H9 (cell line): ENCODE measurements around the gene SYT7. TPM values are rescaled to one million over a fixed set of nuclear protein-coding genes. Genes with fewer than 3 reads are reported as not detected.

Source experiments
- DNase-seq: peaks from one replicate; pipeline ENCODE4 v3.0.0-alpha.2; 2017
- H2AFZ ChIP-seq: one replicate; pipeline ENCODE4 v1.6.1; 2013; ENCODE audit warnings: mild to moderate bottlenecking, low read length, control low read depth, moderate library complexity
- H2AK5ac ChIP-seq: 2 replicates; pipeline ENCODE4 v1.6.1; 2013; ENCODE audit warnings: low read length, control low read depth, mixed read lengths; ENCODE audit not compliant: insufficient read length
- H2BK120ac ChIP-seq: one replicate; pipeline ENCODE4 v1.6.1; 2013; ENCODE audit warnings: low read depth, mild to moderate bottlenecking, low read length, control low read depth, inconsistent platforms; ENCODE audit not compliant: poor library complexity, severe bottlenecking
- H2BK12ac ChIP-seq: 2 replicates; pipeline ENCODE4 v1.6.1; 2013; ENCODE audit warnings: low read length, control low read depth, mixed read lengths, low read depth; ENCODE audit not compliant: insufficient read length
- H2BK15ac ChIP-seq: 2 replicates; pipeline ENCODE4 v1.6.1; 2013; ENCODE audit warnings: low read depth, low read length, control low read depth
- H2BK20ac ChIP-seq: one replicate; pipeline ENCODE4 v1.6.1; 2013; ENCODE audit warnings: low read depth, mild to moderate bottlenecking, low read length, control low read depth, inconsistent platforms; ENCODE audit not compliant: poor library complexity, severe bottlenecking
- H2BK5ac ChIP-seq: 2 replicates; pipeline ENCODE4 v1.6.1; 2013; ENCODE audit warnings: low read length, control low read depth, mixed read lengths; ENCODE audit not compliant: insufficient read length
- H3K14ac ChIP-seq: 2 replicates; pipeline ENCODE4 v1.6.1; 2013; ENCODE audit warnings: low read length, control low read depth; ENCODE audit not compliant: insufficient read depth
- H3K18ac ChIP-seq: 2 replicates; pipeline ENCODE4 v1.6.1; 2013; ENCODE audit warnings: low read depth, mild to moderate bottlenecking, mixed read lengths, low read length, control low read depth; ENCODE audit not compliant: insufficient read length
- H3K23ac ChIP-seq: 2 replicates; pipeline ENCODE4 v1.6.1; 2013; ENCODE audit warnings: low read length, control low read depth, mixed read lengths, low read depth; ENCODE audit not compliant: insufficient read length
- H3K23me2 ChIP-seq: 2 replicates; pipeline ENCODE4 v1.6.1; 2013; ENCODE audit warnings: low read depth, mild to moderate bottlenecking, mixed read lengths, low read length, control low read depth; ENCODE audit not compliant: insufficient read length, poor library complexity, severe bottlenecking
- H3K27ac ChIP-seq: 2 replicates; pipeline ENCODE4 v1.5.1; 2013; ENCODE audit warnings: low read length, control low read depth, mixed read lengths, low read depth; ENCODE audit not compliant: insufficient read length
- H3K27me3 ChIP-seq: 2 replicates; pipeline ENCODE4 v1.6.1; 2013; ENCODE audit warnings: low read length, control low read depth, inconsistent platforms; ENCODE audit not compliant: insufficient read depth
- H3K4ac ChIP-seq: 2 replicates; pipeline ENCODE4 v1.6.1; 2013; ENCODE audit warnings: low read depth, mild to moderate bottlenecking, control low read depth, inconsistent platforms, low read length, moderate library complexity
- H3K4me1 ChIP-seq: 2 replicates; pipeline ENCODE4 v1.6.1; 2013; ENCODE audit warnings: low read length, control low read depth, inconsistent platforms; ENCODE audit not compliant: insufficient read depth
- H3K4me2 ChIP-seq: 2 replicates; pipeline ENCODE4 v1.6.1; 2013; ENCODE audit warnings: low read length, control low read depth, mixed read lengths; ENCODE audit not compliant: insufficient read length, insufficient read depth
- H3K56ac ChIP-seq: 2 replicates; pipeline ENCODE4 v1.6.1; 2013; ENCODE audit warnings: low read depth, mild to moderate bottlenecking, mixed read lengths, low read length, control low read depth; ENCODE audit not compliant: insufficient read length
- H3K79me1 ChIP-seq: 2 replicates; pipeline ENCODE4 v1.6.1; 2013; ENCODE audit warnings: low read depth, mild to moderate bottlenecking, moderate library complexity, low read length, control low read depth, inconsistent platforms; ENCODE audit not compliant: insufficient read depth, poor library complexity, severe bottlenecking
- H3K79me2 ChIP-seq: 2 replicates; pipeline ENCODE4 v1.6.1; 2013; ENCODE audit warnings: low read length, control low read depth, inconsistent platforms; ENCODE audit not compliant: insufficient read depth
- H3K9ac ChIP-seq: 2 replicates; pipeline ENCODE4 v1.6.1; 2013; ENCODE audit warnings: low read length, control low read depth, mixed read lengths; ENCODE audit not compliant: insufficient read length; ENCODE audit errors: extremely low read depth
- H3K9me3 ChIP-seq: one replicate; pipeline ENCODE4 v1.6.1; 2013; ENCODE audit warnings: low read depth, low read length, inconsistent platforms; ENCODE audit not compliant: control insufficient read depth
- H3T11ph ChIP-seq: one replicate; pipeline ENCODE4 v1.6.1; 2013; ENCODE audit warnings: mild to moderate bottlenecking, low read length, control low read depth, inconsistent platforms
- H4K20me1 ChIP-seq: one replicate; pipeline ENCODE4 v1.6.1; 2013; ENCODE audit not compliant: control insufficient read depth, insufficient read length, insufficient read depth
- H4K5ac ChIP-seq: 2 replicates; pipeline ENCODE4 v1.6.1; 2013; ENCODE audit warnings: low read depth, mild to moderate bottlenecking, mixed read lengths, low read length, control low read depth; ENCODE audit not compliant: insufficient read length
- H4K8ac ChIP-seq: replicated peaks from 2 replicates; pipeline ENCODE4 v1.6.1; 2013; ENCODE audit warnings: low read length, control low read depth, mixed read lengths, low read depth; ENCODE audit not compliant: insufficient read length
- H4K91ac ChIP-seq: 2 replicates; pipeline ENCODE4 v1.6.1; 2013; ENCODE audit warnings: low read depth, mild to moderate bottlenecking, moderate library complexity, mixed read lengths, low read length, control low read depth; ENCODE audit not compliant: insufficient read length
- H3K27ac Mint-ChIP-seq, 3 experiments: 2 replicates in 2 of 3; 3 replicates in 1 of 3; pipeline ENCODE4 v1.8.0; 2020 to 2021; ENCODE audit warnings: mixed read lengths in 3 of 3, mild to moderate bottlenecking in 1 of 3, moderate library complexity in 1 of 3
- H3K27me3 Mint-ChIP-seq: 2 replicates; pipeline ENCODE4 v1.8.0; 2021; ENCODE audit warnings: low read depth, mild to moderate bottlenecking, moderate library complexity, mixed read lengths
- H3K36me3 Mint-ChIP-seq, 3 experiments: 2 replicates in 2 of 3; 3 replicates in 1 of 3; pipeline ENCODE4 v1.8.0; 2020 to 2021; ENCODE audit warnings: low read depth in 3 of 3, mixed read lengths in 3 of 3; ENCODE audit not compliant: insufficient read depth in 1 of 3
- H3K4me1 Mint-ChIP-seq, 2 experiments: 2 replicates each; pipeline ENCODE4 v1.8.0; 2020; ENCODE audit warnings: mixed read lengths in 2 of 2
- H3K4me3 Mint-ChIP-seq, 2 experiments: 2 replicates in 1 of 2; 3 replicates in 1 of 2; pipeline ENCODE4 v1.8.0; 2020 to 2021; ENCODE audit warnings: mild to moderate bottlenecking in 2 of 2, mixed read lengths in 2 of 2, moderate library complexity in 1 of 2
- H3K9me3 Mint-ChIP-seq, 2 experiments: 2 replicates in 1 of 2; 3 replicates in 1 of 2; pipeline ENCODE4 v1.8.0; 2020; ENCODE audit warnings: mild to moderate bottlenecking in 2 of 2, mixed read lengths in 2 of 2, moderate library complexity in 1 of 2
- CTCF ChIP-seq: fragments of 200-600 bp; sonication (generic); conservative IDR thresholded peaks from 3 replicates; pipeline ENCODE4 v1.8.0; 2021; ENCODE audit warnings: antibody characterized with exemption, mild to moderate bottlenecking
- WGBS: extraction: QIAGEN DNeasy Blood & Tissue Kit; methylation state at CpG from one replicate; pipeline ENCODE4 v1.1.7; 2013; ENCODE audit warnings: missing lambda C conversion rate, low lambda C conversion rate, mixed read lengths; ENCODE audit not compliant: insufficient read length; ENCODE audit errors: extremely low coverage; 5-methylcytosine and 5-hydroxymethylcytosine counted together
- total RNA-seq: library from RNA; stranded (reverse); gene quantifications from 2 replicates; pipeline ENCODE4 v1.2.1, GENCODE V29; 2021

Gene SYT7
- total RNA-seq, 1 experiment from 2014 or later = 8.8 TPM

- Histone ChIP-seq H2AK5ac (no peak overlapping the region), H4K20me1 (no peaks in the 10 kb centered on the region), H3K27me3 (no peaks in the 10 kb centered on the region), H2BK12ac (no peak overlapping the region), H3K4me2 (no peak overlapping the region), H3K4me1 (peaks cover 4% of the 10 kb centered on the region; the same call in 1 of the 2 replicates), H3K23me2 (peaks cover 6% of the 10 kb centered on the region), H3T11ph (no peak overlapping the region), H4K91ac (no peak overlapping the region), H2BK120ac (no peak overlapping the region), H3K27ac (no peak overlapping the region), H2AFZ (no peak overlapping the region), H4K5ac (no peak overlapping the region), H4K8ac (no peak overlapping the region), H3K23ac (no peak overlapping the region), H3K4ac (no peak overlapping the region), H3K18ac (no peak overlapping the region), H2BK20ac (no peak overlapping the region), H2BK15ac (no peak overlapping the region), H3K79me1 (no peaks in the 10 kb centered on the region), H2BK5ac (no peak overlapping the region), H3K14ac (no peak overlapping the region), H3K79me2 (no peaks in the 10 kb centered on the region), H3K9me3 (no peaks in the 10 kb centered on the region), H3K56ac (no peak overlapping the region), H3K9ac (no peak overlapping the region)
- TF ChIP-seq CTCF = no peak
- no peaks in the 10 kb centered on the region for H3K36me3 Mint-ChIP-seq
- no peak overlapping the region; a peak in 1 of 7 replicates for H3K27ac Mint-ChIP-seq
- WGBS = no CpG with 5 or more reads among the region's 2 CpGs
- H3K9me3 Mint-ChIP-seq = no peaks in the 10 kb centered on the region; a peak in 1 of 5 replicates
- no peak for DNase-seq
- no peak overlapping the region for H3K4me3 Mint-ChIP-seq
- peaks cover 25 to 46% of the 10 kb centered on the region in 2 experiments for H3K4me1 Mint-ChIP-seq
- peaks cover 42% of the 10 kb centered on the region for H3K27me3 Mint-ChIP-seq
Observed at GRCh38 chr11:61593151-61593550, 12.3 kb upstream of the SYT7 start.
